Measurements from ENCODE around the gene CD27. TPM values are rescaled to one million over a fixed set of nuclear protein-coding genes. Genes with fewer than 3 reads are reported as not detected.

Gene CD27
- total RNA-seq, 1 donor from 2014 or later: not detected

DNA sequence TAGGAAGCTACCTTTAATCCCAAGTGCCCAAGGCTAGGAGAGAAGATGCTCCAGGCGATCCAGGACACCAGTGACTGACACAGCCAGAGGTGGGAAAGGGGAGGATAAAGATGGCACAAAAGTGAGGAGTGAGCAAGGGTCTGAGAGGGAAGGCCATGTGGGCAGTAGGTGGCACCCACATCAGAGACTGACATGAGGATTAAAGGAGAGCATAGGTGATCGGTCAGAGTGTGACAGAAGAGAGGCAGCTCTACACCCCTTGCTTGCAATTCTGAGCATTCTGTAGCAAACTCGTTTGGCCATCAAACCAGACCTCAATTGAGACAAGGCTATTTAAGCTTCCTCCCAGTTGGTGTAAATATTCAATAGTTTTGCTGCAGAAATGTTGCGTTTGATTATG lies 724 bp upstream of the CD27 start:
- no peak for DNase-seq (ENCODE audit: low spot score in 2 of 2)
- H3K36me3 ChIP-seq: peaks cover 25 to 51% of the 10 kb centered on the region in 2 donors
- no peak overlapping the region for H3K4me3 ChIP-seq
- no peaks in the 10 kb centered on the region for H3K9me3 ChIP-seq
- no peaks in the 10 kb centered on the region for H3K4me1 ChIP-seq
- intact Hi-C loops (cut with DNase I): no loop called here
- H3K27ac ChIP-seq: no peak overlapping the region
- H3K27me3 ChIP-seq: no peaks in the 10 kb centered on the region
- TF ChIP-seq, protein P1, sequence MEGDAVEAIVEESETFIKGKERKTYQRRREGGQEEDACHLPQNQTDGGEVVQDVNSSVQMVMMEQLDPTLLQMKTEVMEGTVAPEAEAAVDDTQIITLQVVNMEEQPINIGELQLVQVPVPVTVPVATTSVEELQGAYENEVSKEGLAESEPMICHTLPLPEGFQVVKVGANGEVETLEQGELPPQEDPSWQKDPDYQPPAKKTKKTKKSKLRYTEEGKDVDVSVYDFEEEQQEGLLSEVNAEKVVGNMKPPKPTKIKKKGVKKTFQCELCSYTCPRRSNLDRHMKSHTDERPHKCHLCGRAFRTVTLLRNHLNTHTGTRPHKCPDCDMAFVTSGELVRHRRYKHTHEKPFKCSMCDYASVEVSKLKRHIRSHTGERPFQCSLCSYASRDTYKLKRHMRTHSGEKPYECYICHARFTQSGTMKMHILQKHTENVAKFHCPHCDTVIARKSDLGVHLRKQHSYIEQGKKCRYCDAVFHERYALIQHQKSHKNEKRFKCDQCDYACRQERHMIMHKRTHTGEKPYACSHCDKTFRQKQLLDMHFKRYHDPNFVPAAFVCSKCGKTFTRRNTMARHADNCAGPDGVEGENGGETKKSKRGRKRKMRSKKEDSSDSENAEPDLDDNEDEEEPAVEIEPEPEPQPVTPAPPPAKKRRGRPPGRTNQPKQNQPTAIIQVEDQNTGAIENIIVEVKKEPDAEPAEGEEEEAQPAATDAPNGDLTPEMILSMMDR (IDR thresholded peaks at IDR 0.05): no peak

DNA sequence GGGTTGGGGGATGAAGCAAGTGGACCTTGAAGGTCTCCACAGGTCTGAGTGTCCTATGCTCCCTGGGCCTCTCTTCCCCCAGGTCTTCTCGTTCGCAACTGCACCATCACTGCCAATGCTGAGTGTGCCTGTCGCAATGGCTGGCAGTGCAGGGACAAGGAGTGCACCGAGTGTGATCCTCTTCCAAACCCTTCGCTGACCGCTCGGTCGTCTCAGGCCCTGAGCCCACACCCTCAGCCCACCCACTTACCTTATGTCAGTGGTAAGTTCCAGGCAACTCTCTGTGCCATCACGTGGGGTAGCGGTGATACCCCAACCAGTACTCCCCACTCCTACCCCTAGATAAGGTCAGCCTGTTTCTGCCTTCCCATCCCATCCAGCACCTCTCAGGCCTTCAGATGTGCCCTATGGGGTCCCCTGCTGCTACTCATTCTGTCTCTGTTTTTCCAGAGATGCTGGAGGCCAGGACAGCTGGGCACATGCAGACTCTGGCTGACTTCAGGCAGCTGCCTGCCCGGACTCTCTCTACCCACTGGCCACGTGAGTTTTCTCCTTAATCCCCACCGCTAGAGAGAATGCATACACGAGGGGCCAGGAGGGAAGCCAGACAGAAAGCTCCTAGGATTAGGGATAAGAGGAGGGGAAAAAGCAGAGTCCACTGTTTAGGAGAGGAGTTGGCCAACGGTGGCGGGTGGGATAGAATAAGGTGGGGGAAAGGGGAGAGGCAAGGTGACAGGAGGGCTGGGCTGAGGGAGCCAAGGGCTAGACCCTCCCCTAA lies 5.5 kb downstream of the CD27 start:
- peak overlapping the region; percentile 69 to 74 for H3K4me3 ChIP-seq
- peaks cover 6 to 22% of the 10 kb centered on the region in 2 donors for H3K4me1 ChIP-seq
- peaks cover 22 to 42% of the 10 kb centered on the region in 2 donors for H3K36me3 ChIP-seq
- intact Hi-C loops (cut with DNase I): loop anchor here (5.0 kb wide), 1 partner anchor 128 kb away; no protein-coding TSS in a partner anchor
- peak overlapping the region; percentile 90 to 95 for H3K27ac ChIP-seq
- no peaks in the 10 kb centered on the region for H3K9me3 ChIP-seq
- TF ChIP-seq, protein P1 (IDR thresholded peaks at IDR 0.05): no peak
- H3K27me3 ChIP-seq: no peaks in the 10 kb centered on the region
- DNase-seq (ENCODE audit: low spot score in 2 of 2): peak in 1 of 2 donors; percentile 52

DNA sequence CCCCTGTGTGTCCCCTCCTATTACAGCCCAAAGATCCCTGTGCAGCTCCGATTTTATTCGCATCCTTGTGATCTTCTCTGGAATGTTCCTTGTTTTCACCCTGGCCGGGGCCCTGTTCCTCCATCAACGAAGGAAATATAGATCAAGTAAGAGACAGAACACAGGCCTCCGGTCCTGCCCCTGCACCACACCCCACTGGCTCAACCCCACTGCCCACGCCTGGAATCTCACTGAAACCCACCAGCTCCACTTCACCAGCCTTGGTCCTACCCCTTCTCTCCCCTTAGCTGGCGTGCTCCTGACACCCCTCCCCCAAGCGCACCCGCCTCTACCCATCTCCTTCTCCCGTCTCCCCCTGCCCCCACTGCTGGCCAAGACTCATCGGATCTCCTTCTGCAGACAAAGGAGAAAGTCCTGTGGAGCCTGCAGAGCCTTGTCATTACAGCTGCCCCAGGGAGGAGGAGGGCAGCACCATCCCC lies 6.2 kb downstream of the CD27 start:
- H3K4me1 ChIP-seq: peaks cover 6 to 22% of the 10 kb centered on the region in 2 donors
- TF ChIP-seq, protein P1 (IDR thresholded peaks at IDR 0.05): no peak
- H3K36me3 ChIP-seq: peaks cover 22 to 37% of the 10 kb centered on the region in 2 donors
- no peak for DNase-seq (ENCODE audit: low spot score in 2 of 2)
- H3K27me3 ChIP-seq: no peaks in the 10 kb centered on the region
- H3K27ac ChIP-seq: peak overlapping the region; percentile 90 to 95
- H3K4me3 ChIP-seq: peak overlapping the region; percentile 69 to 74
- intact Hi-C loops (cut with DNase I): loop anchor here (1.0 to 5.0 kb wide), 2 partner anchors 19 to 129 kb away; no protein-coding TSS in a partner anchor
- H3K9me3 ChIP-seq: no peaks in the 10 kb centered on the region

DNA sequence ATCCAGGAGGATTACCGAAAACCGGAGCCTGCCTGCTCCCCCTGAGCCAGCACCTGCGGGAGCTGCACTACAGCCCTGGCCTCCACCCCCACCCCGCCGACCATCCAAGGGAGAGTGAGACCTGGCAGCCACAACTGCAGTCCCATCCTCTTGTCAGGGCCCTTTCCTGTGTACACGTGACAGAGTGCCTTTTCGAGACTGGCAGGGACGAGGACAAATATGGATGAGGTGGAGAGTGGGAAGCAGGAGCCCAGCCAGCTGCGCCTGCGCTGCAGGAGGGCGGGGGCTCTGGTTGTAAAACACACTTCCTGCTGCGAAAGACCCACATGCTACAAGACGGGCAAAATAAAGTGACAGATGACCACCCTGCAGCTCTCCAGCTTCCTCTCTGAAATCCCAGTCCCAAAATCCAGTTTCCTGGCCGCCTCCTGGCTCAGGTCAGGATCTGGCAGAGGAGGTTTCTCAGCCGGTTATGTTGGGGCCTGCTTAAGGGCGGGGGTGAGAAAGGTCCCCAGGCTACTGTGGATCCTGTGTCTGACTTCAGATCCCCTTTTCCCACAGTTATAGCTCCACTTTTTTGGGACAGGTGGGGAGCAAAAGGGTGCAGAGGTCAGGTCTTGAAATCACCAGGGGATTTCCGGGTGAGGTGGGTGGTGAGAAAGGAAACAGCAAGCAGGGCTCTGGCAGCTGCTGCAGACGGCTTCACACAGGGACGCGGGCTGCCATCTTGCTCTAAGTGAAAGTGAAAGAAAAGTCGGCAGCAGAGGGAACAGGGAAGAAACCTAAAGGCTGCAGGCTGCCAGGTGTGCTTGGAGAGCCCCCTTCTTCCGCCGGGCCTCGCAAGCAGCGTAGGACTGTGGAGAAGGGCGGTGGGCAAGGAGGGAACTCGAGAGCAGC lies 6.8 kb downstream of the CD27 start, which contains the start of gene TAPBPL:
TSS of gene TAPBPL (plus strand) at position 695 of the 897 bp plus-strand sequence. CDS start 207 bp downstream, outside the sequence.
- Histone ChIP-seq H3K4me1 (peaks cover 6 to 22% of the 10 kb centered on the region in 2 donors), H3K27me3 (no peaks in the 10 kb centered on the region), H3K9me3 (no peaks in the 10 kb centered on the region), H3K27ac (peak within 1 kb of the TSS; percentile 90 to 95), H3K36me3 (peaks cover 17 to 33% of the 10 kb centered on the region in 2 donors), H3K4me3 (peak within 1 kb of the TSS; percentile 69 to 74)
- DNase-seq (ENCODE audit: low spot score in 2 of 2): peak; percentile 54 to 91
- intact Hi-C loops (cut with DNase I): loop anchor here (1.0 to 5.0 kb wide), 3 partner anchors 19 to 129 kb away; no protein-coding TSS in a partner anchor
- TF ChIP-seq, protein P1 (IDR thresholded peaks at IDR 0.05): no peak

DNA sequence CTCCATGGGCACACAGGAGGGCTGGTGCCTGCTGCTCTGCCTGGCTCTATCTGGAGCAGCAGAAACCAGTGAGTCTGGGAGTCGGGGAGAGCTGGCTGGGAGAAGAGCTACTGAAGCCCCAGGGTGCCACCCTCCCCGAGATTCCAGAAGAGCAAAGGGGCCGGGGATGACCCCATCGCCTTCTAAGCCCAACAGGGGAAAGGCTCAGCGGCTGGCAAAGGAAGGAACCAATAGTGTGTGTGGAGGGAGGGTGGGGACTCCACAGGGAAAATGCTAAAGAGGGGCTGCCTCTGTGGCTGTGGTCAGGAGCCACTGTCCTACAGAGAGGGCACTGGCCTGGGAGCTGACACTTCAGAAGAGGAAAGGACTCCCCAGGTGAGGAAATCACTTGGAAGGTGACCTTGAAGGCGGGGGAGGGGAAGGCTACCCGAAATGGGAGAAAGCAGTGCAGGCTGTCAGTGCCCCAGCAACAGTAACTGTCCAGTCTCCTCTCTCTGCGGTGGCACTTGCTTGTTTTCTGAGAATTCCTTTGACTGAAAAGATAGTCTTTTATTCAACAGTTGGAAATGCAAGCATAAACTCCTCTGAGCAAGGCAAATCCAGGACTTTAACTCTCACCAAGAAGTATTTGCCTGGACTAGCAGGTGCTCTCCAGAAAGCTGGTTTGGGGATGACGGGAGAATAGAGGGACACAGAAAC lies 7.6 kb downstream of the CD27 start:
- TF ChIP-seq, protein P1 (IDR thresholded peaks at IDR 0.05): no peak
- Histone ChIP-seq H3K27ac (peak overlapping the region; percentile 90 to 95), H3K9me3 (no peaks in the 10 kb centered on the region), H3K36me3 (peaks cover 17 to 35% of the 10 kb centered on the region in 2 donors), H3K4me1 (peaks cover 6 to 22% of the 10 kb centered on the region in 2 donors), H3K27me3 (no peaks in the 10 kb centered on the region), H3K4me3 (peak overlapping the region; percentile 69 to 74)
- peak in 1 of 2 donors; percentile 69 for DNase-seq (ENCODE audit: low spot score in 2 of 2)
- intact Hi-C loops (cut with DNase I): loop anchor here (2.0 to 5.0 kb wide), 2 partner anchors 28 to 130 kb away; no protein-coding TSS in a partner anchor
